GM12865 (cell line): ENCODE results near the gene THOC6.

ENCODE experiments used
- DNase-seq: peaks from one replicate; pipeline ENCODE4 v3.0.0; 2010; ENCODE audit warnings: low read depth
- H3K4me3 ChIP-seq: 2 replicates; pipeline ENCODE4 v1.5.1; 2011; ENCODE audit warnings: mild to moderate bottlenecking, low read depth, low read length, control low read depth
- CTCF ChIP-seq: IDR thresholded peaks from 2 replicates; pipeline ENCODE4 v1.5.1; 2011; ENCODE audit warnings: low read length, control low read depth, low read depth, inconsistent platforms; ENCODE audit not compliant: insufficient read depth; ENCODE audit errors: missing control alignments

Gene THOC6

GRCh38 chr16:2979669-2980226 is 44.1 kb upstream of the THOC6 start:
- no peak for TF ChIP-seq CTCF
- peak overlapping the region; percentile 97 for H3K4me3 ChIP-seq
- DNase-seq: no peak

GRCh38 chr16:2980227-2981176 is 43.3 kb upstream of the THOC6 start, which contains the start of gene PKMYT1:
Gene PKMYT1 (minus strand): TSS chr16:2980446. CDS start chr16:2979657, 789 bp downstream.
- TF ChIP-seq CTCF: no peak
- H3K4me3 ChIP-seq: peak within 1 kb of the TSS; percentile 97
- peak; percentile 94 for DNase-seq

DNA sequence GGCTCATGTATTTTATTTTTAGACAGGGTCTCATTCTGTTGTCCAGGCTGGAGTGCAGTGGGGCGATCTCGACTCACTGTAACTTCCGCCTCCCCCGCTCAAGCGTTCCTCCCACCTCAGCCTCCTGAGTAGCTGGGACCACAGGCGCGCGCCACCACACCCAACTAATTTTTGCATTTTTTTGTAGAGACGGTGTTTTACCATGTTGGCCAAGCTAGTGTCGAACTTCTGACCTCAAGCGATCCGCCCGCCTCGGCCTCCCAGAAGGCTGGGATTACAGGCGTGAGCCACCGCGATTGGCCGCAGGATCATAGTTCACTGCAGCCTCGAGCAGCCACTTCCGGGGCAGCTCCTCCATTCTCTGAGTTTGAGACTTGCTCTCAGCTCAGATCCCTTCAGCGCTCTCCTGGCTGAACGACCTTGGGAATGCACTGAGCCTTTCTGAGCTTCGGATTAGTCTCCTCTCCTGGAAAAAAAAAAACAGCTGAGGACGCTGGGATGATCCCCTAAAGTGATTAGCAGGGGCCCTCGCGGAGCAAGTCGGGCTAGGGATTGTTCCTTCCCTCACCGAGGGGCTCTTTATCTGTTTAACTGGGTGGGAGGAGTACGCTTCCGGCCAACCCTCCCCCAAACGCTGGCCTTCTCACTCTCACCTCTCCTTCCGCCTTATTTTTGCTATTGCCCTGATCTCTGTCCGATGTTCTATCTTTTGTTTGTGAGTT is 42.5 kb upstream of the THOC6 start:
- no peak for DNase-seq
- peak overlapping the region; percentile 97 for H3K4me3 ChIP-seq
- no peak for TF ChIP-seq CTCF

DNA sequence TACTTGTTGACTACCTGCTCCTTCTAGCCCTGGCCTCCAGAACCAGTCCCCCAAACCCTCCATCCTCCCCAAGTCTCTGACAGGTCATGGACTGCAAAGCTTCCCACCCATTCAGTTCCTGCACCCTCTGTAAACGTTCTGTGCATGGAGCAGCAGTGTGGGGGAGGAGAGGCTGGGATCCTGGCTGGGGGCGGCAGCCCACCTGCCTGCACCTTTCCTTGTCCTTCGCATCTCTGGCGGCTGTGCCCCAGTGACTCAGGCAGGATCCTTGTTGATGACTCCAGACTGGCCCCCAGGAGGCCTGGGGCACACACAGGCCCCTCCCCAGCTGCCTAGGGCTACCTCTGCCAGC is 42.0 kb upstream of the THOC6 start:
- DNase-seq: no peak
- no peak for TF ChIP-seq CTCF
- H3K4me3 ChIP-seq: no peak overlapping the region

DNA sequence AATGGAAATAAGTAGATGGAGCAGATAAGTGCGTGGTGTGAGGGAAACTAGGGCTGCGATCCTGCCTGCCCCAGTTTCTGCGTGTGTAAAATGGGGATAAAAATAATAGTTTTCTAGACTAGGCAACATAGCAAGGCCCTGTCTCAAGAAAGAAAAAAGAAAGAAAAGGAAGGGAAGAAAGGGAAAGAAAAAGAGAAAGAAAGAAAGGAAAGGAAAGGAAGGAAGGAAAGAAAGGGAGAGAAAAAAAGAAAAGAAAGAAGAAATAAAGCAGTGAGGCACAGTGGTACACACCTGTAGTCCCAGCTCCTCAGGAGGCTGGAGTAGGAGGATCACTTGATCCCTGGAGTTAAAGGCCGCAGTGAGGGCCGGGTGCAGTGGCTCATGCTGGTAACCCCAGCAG is 41.4 kb upstream of the THOC6 start:
- no peak overlapping the region for H3K4me3 ChIP-seq
- DNase-seq: no peak
- no peak for TF ChIP-seq CTCF

- H3K4me3 ChIP-seq: no peak overlapping the region
- peak; percentile 84 for TF ChIP-seq CTCF
- peak; percentile 62 for DNase-seq
Observed at GRCh38 chr16:2983706-2984136, 40.1 kb upstream of the THOC6 start.
